ENCODE data around the gene ERC2. TPM values are rescaled to one million over a fixed set of nuclear protein-coding genes. Genes with fewer than 3 reads are reported as not detected.

The ERC2 gene
- total and polyA plus RNA-seq, 2 of the 8 experiments (the other 6 are each of a cell fraction or from before 2014, with no cell fraction given): 16.4 to 22.8 TPM

- Histone ChIP-seq H3K27me3 (replicated peaks in 1 of 4; ENCODE audit: control insufficient read depth in 3 of 4, extremely low read depth in 1 of 4, insufficient read depth in 3 of 4, low read length in 3 of 4) (no peaks in the 10 kb centered on the region), H3K18ac (ENCODE audit: extremely low read depth, low read length) (no peak overlapping the region), H2AK5ac (ENCODE audit: low read depth, low read length) (no peak overlapping the region), H3K79me2 (ENCODE audit: control insufficient read depth in 1 of 2, insufficient read depth in 2 of 2, low read length in 2 of 2) (no peaks in the 10 kb centered on the region), H2BK20ac (ENCODE audit: low read length) (no peak overlapping the region), H3K4me1 (replicated peaks in 1 of 4; ENCODE audit: control insufficient read depth in 3 of 4, insufficient read depth in 4 of 4, low read length in 3 of 4) (peaks cover 0 to 7% (median 0%) of the 10 kb centered on the region in 4 experiments; a peak in 5 of 7 replicates), H3K56ac (replicated peaks; ENCODE audit: insufficient read length, low read depth, low read length) (no peak overlapping the region), H2BK15ac (ENCODE audit: low read length) (no peak overlapping the region), H4K5ac (ENCODE audit: insufficient read length, low read depth, low read length) (no peak overlapping the region), H4K91ac (replicated peaks; ENCODE audit: insufficient read length, low read length) (no peak overlapping the region), H3K23me2 (ENCODE audit: low read depth, low read length) (no peaks in the 10 kb centered on the region), H2AFZ (ENCODE audit: low read length) (no peak overlapping the region), H3K4me3 (ENCODE audit: extremely low read depth in 1 of 4, insufficient read depth in 2 of 4, low read depth in 3 of 4, low read length in 4 of 4) (no peak overlapping the region), H3K9me3 (ENCODE audit: insufficient read depth in 2 of 2, low read depth in 1 of 2, low read length in 1 of 2) (no peaks in the 10 kb centered on the region), H3K36me3 (ENCODE audit: control insufficient read depth in 2 of 4, insufficient read depth in 4 of 4, low read length in 3 of 4) (no peaks in the 10 kb centered on the region), H3K4me2 (ENCODE audit: insufficient read depth in 1 of 2, low read depth in 2 of 2, low read length in 2 of 2) (no peak overlapping the region), H2BK5ac (ENCODE audit: low read depth, low read length) (no peak overlapping the region), H3K27ac (ENCODE audit: low read depth, low read length) (no peak overlapping the region), H3K23ac (ENCODE audit: insufficient read length) (no peak overlapping the region), H3K4ac (replicated peaks; ENCODE audit: insufficient read length, low read depth, low read length) (no peak overlapping the region), H3K9ac (replicated peaks in 1 of 4; ENCODE audit: extremely low read depth in 1 of 4, low read depth in 3 of 4, low read length in 3 of 4) (no peak overlapping the region), H4K8ac (ENCODE audit: extremely low read depth, insufficient read depth, low read length) (no peak overlapping the region), H3K14ac (ENCODE audit: insufficient read length) (no peak overlapping the region), H2BK12ac (ENCODE audit: low read depth, low read length) (no peak overlapping the region), H4K20me1 (replicated peaks in 1 of 2; ENCODE audit: control insufficient read depth in 1 of 2, insufficient read depth in 2 of 2, low read length in 2 of 2) (no peaks in the 10 kb centered on the region), H3K79me1 (ENCODE audit: low read depth, low read length) (no peaks in the 10 kb centered on the region; the same call in 1 of the 2 replicates), H2BK120ac (replicated peaks; ENCODE audit: low read depth, low read length) (no peak overlapping the region)
- TF ChIP-seq SIRT6 (IDR thresholded peaks at IDR 0.05; ENCODE audit: low read length): no peak
- DNase-seq (ENCODE audit: low read depth in 1 of 2, low spot score in 2 of 2) (no peak), FAIRE-seq (no peak)
- CTCF ChIA-PET (ENCODE audit: partially characterized antibody): interaction anchor here (1.0 to 2.9 kb wide), 6 partner anchors 18 to 238 kb away, joined by 3 to 9 read pairs (median 3); partner anchors contain the start of gene WNT5A
- POLR2A ChIA-PET (ENCODE audit: partially characterized antibody): no interaction called here
- 87% methylated on average over 3 of the region's 3 CpGs; no CpG with 5 or more reads in 1 of the 2 experiments for WGBS, 2 experiments (ENCODE audit: extremely low coverage in 1 of 2, insufficient coverage in 1 of 2, insufficient read length in 1 of 2, insufficient replicate concordance in 2 of 2, low coverage in 1 of 2, low lambda C conversion rate in 2 of 2, missing lambda C conversion rate in 1 of 2)
These were observed 742.4 kb downstream of the ERC2 start for GRCh38 chr3:55725681-55726500.

Data from H1 (cell line).